Neural cell (in vitro differentiated cells): ENCODE measurements around the gene RIMKLB. TPM values are rescaled to one million over a fixed set of nuclear protein-coding genes. Genes with fewer than 3 reads are reported as not detected.

Source experiments
- H2AFZ ChIP-seq: fragments of 200-600, 300-800 bp; sonication (generic), shearing (Covaris generic); 2 replicates; pipeline ENCODE4 v1.6.0; 2014; ENCODE audit warnings: low read depth, mild to moderate bottlenecking, antibody characterized with exemption, low read length, moderate library complexity
- H3F3A ChIP-seq: fragments of 200-600 bp; shearing (Covaris generic); 2 replicates; pipeline ENCODE4 v1.6.1; 2016; ENCODE audit warnings: mild to moderate bottlenecking, moderate library complexity, mixed read lengths, antibody characterized with exemption, low read length; ENCODE audit not compliant: insufficient read depth, poor library complexity, severe bottlenecking
- H3K27ac ChIP-seq: fragments of 200-600, 300-800 bp; sonication (generic), shearing (Covaris generic); 2 replicates; pipeline ENCODE4 v1.5.1; 2014; ENCODE audit warnings: mild to moderate bottlenecking, low read length, moderate library complexity
- H3K27me3 ChIP-seq: fragments of 300-800, 200-600 bp; sonication (generic), shearing (Covaris generic); 2 replicates; pipeline ENCODE4 v1.6.0; 2014; ENCODE audit warnings: mild to moderate bottlenecking, low read depth, low read length, moderate library complexity; ENCODE audit not compliant: insufficient read depth
- H3K36me3 ChIP-seq: fragments of 300-800, 200-600 bp; sonication (generic), shearing (Covaris generic); 2 replicates; pipeline ENCODE4 v1.5.1; 2014; ENCODE audit warnings: mild to moderate bottlenecking, antibody characterized with exemption, low read length, moderate library complexity; ENCODE audit not compliant: insufficient read depth
- H3K4me2 ChIP-seq: fragments of 300-800, 200-600 bp; sonication (generic), shearing (Covaris generic); 2 replicates; pipeline ENCODE4 v1.6.0; 2014; ENCODE audit warnings: mild to moderate bottlenecking, low read length
- H3K4me3 ChIP-seq: fragments of 300-800, 200-600 bp; sonication (generic), shearing (Covaris generic); 2 replicates; pipeline ENCODE4 v1.5.1; 2014; ENCODE audit warnings: mild to moderate bottlenecking, low read length, moderate library complexity
- H3K79me2 ChIP-seq: fragments of 200-600 bp; shearing (Covaris generic); replicated peaks from 2 replicates; pipeline ENCODE4 v1.6.0; 2014; ENCODE audit warnings: mild to moderate bottlenecking, low read length, moderate library complexity; ENCODE audit not compliant: insufficient read depth
- H3K9ac ChIP-seq: fragments of 300-800, 200-600 bp; sonication (generic), shearing (Covaris generic); 2 replicates; pipeline ENCODE4 v1.6.1; 2016; ENCODE audit warnings: mild to moderate bottlenecking, low read length, mixed read lengths
- H3K9me2 ChIP-seq: fragments of 200-600 bp; shearing (Covaris generic); 2 replicates; pipeline ENCODE4 v1.6.1; 2016; ENCODE audit warnings: mild to moderate bottlenecking, low read length, mixed read lengths; ENCODE audit not compliant: insufficient read depth
- H3K9me3 ChIP-seq: fragments of 200-600, 300-800 bp; sonication (generic), shearing (Covaris generic); 2 replicates; pipeline ENCODE4 v1.6.1; 2016; ENCODE audit warnings: mild to moderate bottlenecking, mixed run types, low read length, moderate library complexity, mixed read lengths
- H4K20me1 ChIP-seq: fragments of 200-600 bp; shearing (Covaris generic); 2 replicates; pipeline ENCODE4 v1.6.1; 2016; ENCODE audit warnings: mild to moderate bottlenecking, mixed run types; ENCODE audit not compliant: insufficient read depth
- CTCF ChIP-seq: fragments of 450-650 bp; IDR thresholded peaks from 2 replicates; pipeline ENCODE4 v1.5.1; 2014; ENCODE audit warnings: antibody characterized with exemption, mild to moderate bottlenecking, moderate library complexity; ENCODE audit not compliant: poor library complexity, severe bottlenecking
- EP300 ChIP-seq: fragments of 450-650 bp; conservative IDR thresholded peaks from 2 replicates; pipeline ENCODE4 v1.6.1; 2014; ENCODE audit warnings: antibody characterized with exemption, mild to moderate bottlenecking, moderate library complexity; ENCODE audit not compliant: poor library complexity, severe bottlenecking
- EZH2 ChIP-seq: fragments of 200-600, 300-800 bp; shearing (Covaris generic), sonication (generic); IDR thresholded peaks from 2 replicates; pipeline ENCODE4 v1.6.1; 2014; ENCODE audit warnings: antibody characterized with exemption, low read length, borderline replicate concordance, mild to moderate bottlenecking; ENCODE audit not compliant: insufficient read depth, poor library complexity, severe bottlenecking
- MXI1 ChIP-seq: fragments of 450-650 bp; conservative IDR thresholded peaks from 2 replicates; pipeline ENCODE4 v1.6.1; 2014; ENCODE audit warnings: antibody characterized with exemption, mild to moderate bottlenecking; ENCODE audit not compliant: poor library complexity, severe bottlenecking
- POLR2AphosphoS5 ChIP-seq: IDR thresholded peaks from 2 replicates; pipeline ENCODE4 v1.6.1; 2012
- RAD21 ChIP-seq: fragments of 450-650 bp; conservative IDR thresholded peaks from 2 replicates; pipeline ENCODE4 v1.6.1; 2014; ENCODE audit warnings: antibody characterized with exemption, mild to moderate bottlenecking, moderate library complexity
- REST ChIP-seq: IDR thresholded peaks from 2 replicates; pipeline ENCODE4 v1.6.1; 2012; ENCODE audit warnings: borderline replicate concordance
- SMC3 ChIP-seq: fragments of 450-650 bp; conservative IDR thresholded peaks from 2 replicates; pipeline ENCODE4 v1.6.1; 2014; ENCODE audit warnings: antibody characterized with exemption, mild to moderate bottlenecking, moderate library complexity; ENCODE audit not compliant: poor library complexity
- TAF1 ChIP-seq: IDR thresholded peaks from 2 replicates; pipeline ENCODE4 v1.6.1; 2012; ENCODE audit warnings: low read depth
- polyA plus RNA-seq: library from polyadenylated mRNA; depleted of rRNA; stranded (reverse); fragments of >200 nt; gene quantifications from 2 replicates; pipeline ENCODE4 v1.2.3, GENCODE V29; 2014

Gene RIMKLB
- polyA plus RNA-seq, 1 donor from 2014 or later = 393 TPM

GRCh38 chr12:8681129-8681884, 16.5 kb upstream of the RIMKLB start:
- no peaks in the 10 kb centered on the region for H3K27me3 ChIP-seq
- no peaks in the 10 kb centered on the region for H3F3A ChIP-seq
- no peak overlapping the region for H3K9ac ChIP-seq
- H3K4me3 ChIP-seq = no peak overlapping the region
- H3K36me3 ChIP-seq = no peaks in the 10 kb centered on the region
- no peaks in the 10 kb centered on the region for H4K20me1 ChIP-seq
- no peak for TF ChIP-seq POLR2AphosphoS5
- TF ChIP-seq TAF1 = no peak
- no peak for TF ChIP-seq SMC3
- no peak for TF ChIP-seq REST
- no peak for TF ChIP-seq CTCF
- no peak for TF ChIP-seq RAD21
- TF ChIP-seq EP300 = no peak
- no peak for TF ChIP-seq EZH2
- TF ChIP-seq MXI1 = no peak
- no peak overlapping the region for H3K27ac ChIP-seq
- H3K79me2 ChIP-seq = no peaks in the 10 kb centered on the region
- no peaks in the 10 kb centered on the region for H3K9me3 ChIP-seq
- H3K9me2 ChIP-seq = no peaks in the 10 kb centered on the region
- H2AFZ ChIP-seq = no peak overlapping the region
- no peak overlapping the region for H3K4me2 ChIP-seq

DNA sequence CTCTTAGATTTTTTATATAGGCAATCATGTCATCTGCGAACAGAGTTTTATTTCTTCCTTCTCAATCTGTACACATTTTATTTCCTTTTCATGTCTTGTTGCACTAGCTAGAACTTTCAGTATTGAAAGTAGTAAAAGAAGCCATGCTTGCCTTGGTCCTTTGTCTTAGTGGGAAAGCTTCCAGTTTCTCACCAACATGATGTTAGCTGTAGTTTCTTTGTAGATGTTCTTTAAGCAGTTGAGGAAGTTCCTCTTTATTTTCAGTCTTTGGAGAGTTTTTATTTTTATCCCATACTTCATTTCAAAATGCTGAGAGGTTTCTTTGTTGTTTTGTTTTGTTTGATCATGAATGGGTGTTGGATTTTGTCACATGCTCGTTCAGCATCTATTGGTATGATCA, 12.7 kb upstream of the RIMKLB start:
- no peak for TF ChIP-seq TAF1
- TF ChIP-seq REST = no peak
- TF ChIP-seq POLR2AphosphoS5 = no peak
- no peak for TF ChIP-seq RAD21
- TF ChIP-seq SMC3 = no peak
- no peak for TF ChIP-seq EP300
- no peak for TF ChIP-seq CTCF
- TF ChIP-seq EZH2 = no peak
- TF ChIP-seq MXI1 = no peak
- H3K9me3 ChIP-seq = no peaks in the 10 kb centered on the region
- no peak overlapping the region for H3K4me2 ChIP-seq
- H3F3A ChIP-seq = peaks cover 14% of the 10 kb centered on the region
- no peak overlapping the region for H2AFZ ChIP-seq
- H3K27ac ChIP-seq = no peak overlapping the region
- no peaks in the 10 kb centered on the region for H3K9me2 ChIP-seq
- no peaks in the 10 kb centered on the region for H3K27me3 ChIP-seq
- no peaks in the 10 kb centered on the region for H3K36me3 ChIP-seq
- no peaks in the 10 kb centered on the region for H3K79me2 ChIP-seq
- no peak overlapping the region for H3K9ac ChIP-seq
- no peaks in the 10 kb centered on the region for H4K20me1 ChIP-seq
- H3K4me3 ChIP-seq = no peak overlapping the region
